Left forelimb (tissue), 1 donor: ENCODE data around the gene ZMYND15.
"Not testable (repeated sequence)": the region's sequence is repeated elsewhere in the genome, so short reads cannot be mapped to it uniquely, and the experiment has no call there.

ENCODE experiments used
- DNase-seq: peaks from one replicate; pipeline ENCODE4 v3.0.0-alpha.2; 2018; ENCODE audit warnings: low spot score

Gene ZMYND15, protein sequence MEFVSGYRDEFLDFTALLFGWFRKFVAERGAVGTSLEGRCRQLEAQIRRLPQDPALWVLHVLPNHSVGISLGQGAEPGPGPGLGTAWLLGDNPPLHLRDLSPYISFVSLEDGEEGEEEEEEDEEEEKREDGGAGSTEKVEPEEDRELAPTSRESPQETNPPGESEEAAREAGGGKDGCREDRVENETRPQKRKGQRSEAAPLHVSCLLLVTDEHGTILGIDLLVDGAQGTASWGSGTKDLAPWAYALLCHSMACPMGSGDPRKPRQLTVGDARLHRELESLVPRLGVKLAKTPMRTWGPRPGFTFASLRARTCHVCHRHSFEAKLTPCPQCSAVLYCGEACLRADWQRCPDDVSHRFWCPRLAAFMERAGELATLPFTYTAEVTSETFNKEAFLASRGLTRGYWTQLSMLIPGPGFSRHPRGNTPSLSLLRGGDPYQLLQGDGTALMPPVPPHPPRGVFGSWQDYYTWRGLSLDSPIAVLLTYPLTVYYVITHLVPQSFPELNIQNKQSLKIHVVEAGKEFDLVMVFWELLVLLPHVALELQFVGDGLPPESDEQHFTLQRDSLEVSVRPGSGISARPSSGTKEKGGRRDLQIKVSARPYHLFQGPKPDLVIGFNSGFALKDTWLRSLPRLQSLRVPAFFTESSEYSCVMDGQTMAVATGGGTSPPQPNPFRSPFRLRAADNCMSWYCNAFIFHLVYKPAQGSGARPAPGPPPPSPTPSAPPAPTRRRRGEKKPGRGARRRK

DNA sequence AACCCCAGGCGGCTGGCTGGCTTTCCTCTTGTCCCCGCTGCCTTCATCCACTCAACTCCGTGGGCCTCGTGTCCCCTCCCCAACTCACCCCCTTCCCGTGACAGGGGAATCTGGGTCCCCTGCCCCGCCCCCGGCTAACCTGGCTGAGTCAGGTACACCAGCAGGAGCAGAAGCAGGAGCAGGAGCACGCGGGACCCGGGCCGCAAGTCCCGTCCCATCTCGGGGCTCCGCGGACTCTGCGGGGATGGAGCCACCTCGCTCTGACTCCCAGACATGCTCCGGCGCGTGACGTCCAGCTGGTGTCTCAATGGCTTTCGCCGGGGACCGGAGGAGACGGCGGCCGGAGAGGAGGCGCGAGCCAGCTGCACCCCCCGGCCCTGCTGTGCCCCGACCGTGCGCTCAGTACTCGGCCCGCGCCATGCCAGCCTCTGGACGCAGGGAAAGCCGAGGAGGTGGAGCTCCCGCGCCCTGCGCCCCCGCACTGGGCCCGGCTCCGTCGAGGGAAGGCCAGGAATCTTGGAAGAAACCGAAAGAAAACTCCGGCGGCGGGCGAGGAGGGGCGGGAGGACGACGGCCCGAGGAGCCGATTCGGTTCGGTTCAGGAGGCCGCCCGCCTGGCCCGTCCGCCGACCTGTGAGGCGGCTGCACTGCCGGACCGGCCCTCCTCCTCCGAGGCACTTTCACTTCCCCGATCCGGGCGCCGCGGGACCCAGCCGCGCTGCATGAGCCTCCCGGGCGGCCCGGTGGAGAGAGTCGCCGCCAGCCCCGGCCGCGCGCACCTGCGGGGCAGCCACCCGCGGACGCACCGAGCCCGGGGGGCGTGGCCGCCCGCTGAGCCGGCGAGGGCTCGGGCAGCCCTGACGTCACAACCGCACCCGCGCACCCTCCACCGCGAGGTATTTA, at the start of gene ZMYND15, which contains the start of gene CXCL16:
TSS of gene ZMYND15 (plus strand) at position 712 of the 903 bp plus-strand sequence. CDS start 716 bp downstream, outside the sequence.
TSS of gene CXCL16 (minus strand) at position 807 of the 903 bp plus-strand sequence. CDS start at position 218, 589 bp downstream.
- no peak for DNase-seq

DNA sequence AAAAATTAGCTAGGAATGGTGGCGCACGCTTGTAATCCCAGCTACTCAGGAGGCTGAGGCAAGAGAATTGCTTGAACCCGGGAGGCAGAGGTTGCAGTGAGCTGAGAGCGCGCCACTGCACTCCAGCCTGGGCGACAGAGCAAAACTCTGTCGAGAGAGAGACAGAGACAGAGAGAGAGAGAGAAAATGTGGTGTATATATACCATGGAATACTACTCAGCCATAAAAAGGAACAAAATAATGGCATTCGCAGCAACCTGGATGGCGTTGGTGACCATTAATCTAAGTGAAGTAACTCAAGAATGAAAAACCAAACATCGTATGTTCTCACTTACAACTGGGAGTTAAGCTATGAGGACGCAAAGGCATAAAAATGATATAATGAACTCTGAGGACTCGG, 49.8 kb upstream of the ZMYND15 start:
- not testable (repeated sequence) for DNase-seq

DNA sequence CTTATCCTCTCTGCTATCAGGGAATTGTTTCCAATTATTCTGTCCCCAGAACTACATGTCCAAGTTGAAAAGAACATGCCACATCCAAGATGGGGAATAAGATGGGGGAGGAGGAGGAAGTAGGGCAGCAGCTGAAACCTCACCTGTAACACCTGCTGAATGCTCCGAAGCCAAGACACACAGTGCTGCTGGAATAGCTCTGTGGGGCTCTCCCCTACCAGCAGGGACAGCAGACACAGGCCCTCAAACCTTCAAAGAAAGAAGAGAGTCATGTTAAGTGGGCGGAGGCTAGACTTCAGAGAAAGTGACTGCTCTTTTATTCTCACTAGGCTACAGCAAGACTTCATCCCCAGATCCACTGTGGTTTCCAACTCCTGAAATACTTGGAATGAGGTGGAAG, 48.9 kb upstream of the ZMYND15 start:
- no peak for DNase-seq

DNA sequence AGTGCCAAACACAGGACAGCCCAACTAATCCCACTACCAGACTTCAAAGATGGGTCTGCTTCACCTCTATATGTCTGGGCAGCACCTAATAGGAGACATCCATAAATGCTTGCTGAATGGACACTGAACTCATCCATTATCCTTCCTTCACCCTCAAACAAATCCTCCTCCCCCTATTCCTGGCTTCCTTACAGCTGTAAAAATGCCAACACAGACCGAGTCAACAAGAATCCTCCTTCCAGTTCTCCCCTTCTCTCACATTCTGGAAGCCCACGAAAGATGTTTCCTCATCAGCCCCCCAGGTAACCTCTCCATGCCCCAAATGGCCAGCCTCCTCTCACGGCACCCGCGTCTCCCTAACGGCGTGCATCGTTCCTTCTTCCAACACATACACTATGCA, 47.9 kb upstream of the ZMYND15 start:
- no peak for DNase-seq

GRCh38 chr17:4693416-4693815, 46.2 kb upstream of the ZMYND15 start:
- DNase-seq = peak; percentile 8

GRCh38 chr17:4696437-4696805, 43.2 kb upstream of the ZMYND15 start:
- no peak for DNase-seq

GRCh38 chr17:4699401-4700056, 40.1 kb upstream of the ZMYND15 start:
- DNase-seq = not testable (repeated sequence)

DNA sequence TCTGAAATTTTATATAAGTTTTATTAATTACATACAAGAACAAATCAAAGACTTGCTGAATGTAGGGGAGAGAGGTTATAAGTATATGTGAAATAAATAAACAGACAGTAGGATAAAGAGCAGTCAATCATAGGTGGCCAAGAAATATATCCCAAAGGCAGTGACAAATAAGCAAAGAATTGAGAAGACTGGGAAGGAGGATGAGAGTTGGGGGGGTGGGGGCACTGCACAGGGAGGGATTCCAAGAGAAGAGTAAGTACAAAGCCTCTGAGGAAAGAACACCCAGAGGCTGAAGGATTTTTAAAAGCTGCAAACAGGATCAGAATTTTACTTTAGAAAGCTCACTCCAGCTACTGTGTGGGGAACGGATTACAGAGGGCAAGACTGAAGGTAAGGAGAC, 38.5 kb upstream of the ZMYND15 start:
- DNase-seq = no peak

DNA sequence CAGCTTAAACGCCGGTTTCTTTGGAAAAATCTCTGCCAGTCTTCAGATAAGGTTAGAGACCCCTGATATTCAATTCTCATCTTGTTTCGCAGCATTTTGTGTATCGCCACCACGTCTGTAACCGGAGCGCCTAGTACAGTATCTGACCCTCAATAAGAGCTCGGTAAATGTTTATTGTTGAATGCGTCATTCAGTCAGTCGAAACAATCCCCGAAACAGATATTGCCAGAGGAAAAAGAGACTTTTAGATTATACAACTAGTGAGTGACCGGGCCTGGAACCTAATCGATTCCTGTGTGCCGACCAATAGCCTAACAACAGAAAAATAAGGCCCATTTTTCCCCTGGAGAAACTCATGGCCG, 36.3 kb upstream of the ZMYND15 start:
- no peak for DNase-seq

GRCh38 chr17:4704574-4704907, 35.1 kb upstream of the ZMYND15 start:
- DNase-seq = not testable (repeated sequence)

- DNase-seq = no peak
Observed at GRCh38 chr17:4704991-4705390, 34.6 kb upstream of the ZMYND15 start.

DNA sequence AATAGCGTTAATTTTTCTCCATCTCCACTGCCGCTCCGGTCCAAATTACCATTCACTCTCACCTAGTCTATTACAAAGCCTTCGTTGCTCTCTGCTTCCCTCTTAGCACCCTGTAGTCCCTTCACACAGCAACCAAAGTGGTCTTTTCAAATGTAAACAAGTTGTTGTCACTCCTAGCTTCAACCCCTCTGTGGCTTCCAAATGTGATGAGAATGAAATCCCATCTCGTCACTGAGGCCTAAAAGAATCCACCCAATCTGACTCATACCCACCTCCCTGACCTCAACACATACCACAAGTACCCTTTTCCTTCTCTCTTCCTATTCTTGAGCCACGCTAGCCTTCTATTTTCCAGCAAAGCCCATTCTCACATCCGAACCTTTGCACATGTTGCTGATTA, 33.5 kb upstream of the ZMYND15 start:
- no peak for DNase-seq

DNA sequence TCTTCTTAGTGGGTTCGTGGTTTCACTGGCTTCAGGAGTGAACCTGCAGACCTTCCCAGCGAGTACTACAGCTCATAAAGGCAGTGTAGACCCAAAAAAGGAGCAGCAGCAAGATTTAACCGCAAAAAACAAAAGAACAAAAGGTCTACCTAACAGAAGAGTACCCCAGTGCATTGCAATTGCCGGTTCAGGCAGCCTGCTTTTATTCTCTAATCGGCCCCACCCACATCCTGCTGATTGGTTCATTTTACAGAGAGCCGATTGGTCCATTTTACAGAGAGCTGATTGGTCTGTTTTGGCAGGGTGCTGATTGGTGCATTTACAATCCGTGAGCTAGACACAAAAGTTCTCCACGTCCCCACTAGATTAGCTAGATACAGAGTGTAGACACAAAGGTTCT, 31.2 kb upstream of the ZMYND15 start:
- no peak for DNase-seq

DNA sequence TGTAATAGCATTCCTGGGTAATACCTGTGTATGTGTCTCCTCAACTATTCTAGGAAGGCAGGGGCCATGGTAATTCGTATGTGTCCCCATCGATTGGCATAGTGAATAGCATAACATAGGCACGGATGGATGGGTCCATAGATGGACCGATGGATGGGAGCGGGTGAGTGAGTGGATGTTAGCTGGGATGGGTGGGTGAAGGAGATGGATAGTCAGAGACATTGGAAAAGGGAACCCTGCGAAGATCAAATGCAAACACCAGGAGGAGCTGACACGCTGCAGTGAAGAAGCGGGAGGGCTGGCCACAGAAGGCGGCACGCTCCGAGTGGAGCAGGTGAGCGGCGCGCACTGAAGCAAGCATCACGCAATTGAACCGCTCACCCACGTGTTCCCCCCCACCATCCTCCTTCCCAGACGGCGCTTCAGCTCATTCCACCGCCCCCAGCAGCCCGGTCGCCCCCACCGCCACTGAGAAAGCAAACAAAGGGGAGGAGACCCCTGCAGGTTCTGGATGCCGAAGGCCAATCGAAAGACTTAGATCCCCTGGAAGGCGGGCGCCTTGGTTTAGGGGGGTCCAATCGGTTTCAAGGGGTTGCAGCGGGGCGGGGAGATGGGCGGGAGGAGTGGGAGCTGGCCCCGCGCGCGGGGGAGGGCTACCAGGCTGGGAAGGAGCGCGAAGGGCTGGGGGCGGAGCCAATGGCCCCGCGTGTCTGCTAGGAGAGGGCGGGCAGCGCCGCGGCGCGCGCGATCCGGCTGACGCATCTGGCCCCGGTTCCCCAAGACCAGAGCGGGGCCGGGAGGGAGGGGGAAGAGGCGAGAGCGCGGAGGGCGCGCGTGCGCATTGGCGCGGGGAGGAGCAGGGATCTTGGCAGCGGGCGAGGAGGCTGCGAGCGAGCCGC, 29.6 kb upstream of the ZMYND15 start, which contains the start of gene ARRB2:
TSS of gene ARRB2 (plus strand) at position 839 of the 899 bp plus-strand sequence. CDS start 90 bp downstream, outside the sequence.
- DNase-seq = peak; percentile 100

DNA sequence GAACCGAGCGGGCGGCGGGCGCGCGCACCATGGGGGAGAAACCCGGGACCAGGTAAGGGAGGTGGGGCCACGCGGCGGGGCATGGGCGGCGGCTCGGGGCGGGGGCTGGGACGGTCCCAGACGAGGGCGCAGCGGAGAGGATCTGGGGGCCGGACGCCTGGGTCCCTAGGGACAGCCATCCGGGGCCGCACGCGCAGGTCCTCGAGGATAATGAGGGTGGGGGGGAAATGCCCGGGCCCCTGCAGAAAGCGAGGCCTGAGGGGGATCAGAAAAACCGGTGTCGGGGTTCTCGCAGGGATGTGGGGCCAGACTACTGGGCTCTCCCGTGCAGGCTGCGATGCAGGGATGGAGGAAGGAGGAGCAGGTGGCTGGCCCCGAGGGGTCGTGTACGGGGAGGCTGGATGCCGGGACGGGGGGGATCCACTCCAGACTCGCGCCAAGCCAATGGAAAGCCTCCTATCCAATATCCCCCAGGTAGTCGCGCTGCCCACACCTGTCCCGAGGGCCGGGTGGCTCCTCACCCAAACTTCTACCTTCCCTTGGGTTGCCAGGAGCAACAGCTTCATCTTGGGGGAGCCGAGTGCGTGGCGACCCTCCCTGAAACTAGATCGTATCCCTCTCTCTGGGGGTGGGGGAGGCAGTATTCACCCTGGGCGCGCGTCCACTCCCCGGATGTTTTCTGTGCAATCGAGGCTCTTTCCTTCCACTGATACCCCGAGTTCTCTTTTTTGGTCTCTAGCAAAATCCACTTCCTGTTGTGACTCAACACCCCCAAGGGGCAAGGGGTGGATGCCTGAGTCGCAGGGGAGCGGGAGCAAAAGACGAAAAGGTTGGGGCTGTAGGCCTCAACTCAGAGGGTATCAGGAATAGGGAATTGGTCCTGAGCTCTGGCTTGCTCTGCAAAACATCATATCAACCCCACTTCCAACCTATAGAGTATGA, 28.7 kb upstream of the ZMYND15 start:
- DNase-seq = no peak

DNA sequence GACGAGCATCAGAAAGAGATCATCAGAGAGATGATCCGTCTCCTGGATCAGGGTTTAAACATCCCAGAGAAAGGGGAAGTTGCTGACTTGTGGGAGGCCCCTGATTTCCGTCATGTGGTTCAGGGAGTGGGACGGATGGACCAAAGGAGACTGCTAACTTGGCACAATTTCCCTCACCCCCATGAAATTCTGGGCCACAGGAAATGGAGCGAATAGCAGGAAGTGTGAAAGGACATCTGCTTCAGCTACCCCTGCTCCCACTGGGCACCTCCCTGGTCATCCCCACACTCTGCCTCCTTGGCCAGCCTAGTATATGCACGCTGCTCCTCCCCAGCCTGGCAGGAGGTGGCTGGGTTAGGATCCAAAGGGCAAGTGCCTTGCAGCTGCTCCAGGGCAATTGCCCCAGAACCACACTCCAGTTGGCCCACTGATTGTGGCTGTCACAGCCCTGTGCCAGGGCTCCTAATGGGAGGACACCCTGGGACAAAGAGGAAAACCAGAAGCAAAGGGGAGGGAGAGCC, 27.9 kb upstream of the ZMYND15 start:
- DNase-seq = no peak

GRCh38 chr17:4712526-4712925, 27.1 kb upstream of the ZMYND15 start:
- no peak for DNase-seq

GRCh38 chr17:4714340-4715062, 25.1 kb upstream of the ZMYND15 start:
- DNase-seq = not testable (repeated sequence)
